Measurements from ENCODE around the gene HELZ. TPM values are rescaled to one million over a fixed set of nuclear protein-coding genes. Genes with fewer than 3 reads are reported as not detected.

The HELZ gene
- polyA plus RNA-seq, 3 donors: 24.8 to 44.1 (median 39.9) TPM

DNA sequence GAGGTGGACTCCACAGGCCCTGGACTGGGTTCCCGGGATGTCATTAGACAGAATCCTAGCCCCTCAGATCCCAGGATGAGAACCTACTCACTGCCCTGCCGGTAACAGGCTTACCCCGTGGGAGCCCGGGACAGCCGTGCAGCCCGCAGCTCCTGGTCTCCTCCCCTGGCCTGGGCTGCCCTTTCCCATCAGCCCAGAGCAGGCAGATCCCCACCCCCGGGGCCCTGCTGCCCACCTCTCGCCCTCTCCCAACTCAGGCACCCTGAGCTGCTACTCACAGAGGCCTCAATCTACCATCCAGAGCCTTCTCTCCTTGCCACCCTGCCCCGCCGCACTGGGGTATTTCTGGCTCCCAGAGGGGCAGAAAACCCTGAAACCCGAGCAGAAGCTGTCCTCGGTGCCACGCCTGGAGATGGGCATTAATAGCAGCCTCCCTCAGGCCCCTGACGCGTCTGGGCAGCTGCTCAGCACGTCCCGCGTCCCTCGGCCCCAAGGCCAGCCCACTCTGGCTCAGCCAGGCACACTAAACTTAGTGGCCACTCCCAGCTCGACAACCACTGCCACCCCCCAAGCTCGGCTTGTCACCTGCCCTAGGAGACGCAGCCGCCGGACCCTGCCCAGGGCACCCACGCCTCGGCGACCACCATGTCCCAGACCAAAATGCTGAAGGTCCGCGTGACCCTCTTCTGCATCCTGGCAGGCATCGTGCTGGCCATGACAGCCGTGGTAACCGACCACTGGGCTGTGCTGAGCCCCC lies 200.8 kb downstream of the HELZ start, which contains the start of gene CACNG1:
Gene CACNG1 (plus strand): TSS at position 539 of the 757 bp plus-strand sequence. CDS start 107 bp downstream, at position 646.
- Histone ChIP-seq H3K27ac (ENCODE audit: low read depth in 1 of 2, low read length in 2 of 2) (no peak within 1 kb of the TSS), H2AFZ (ENCODE audit: insufficient read depth, low read depth, low read length, poor library complexity, severe bottlenecking) (no peak within 1 kb of the TSS), H3K79me2 (ENCODE audit: insufficient read depth, low read length) (no peaks in the 10 kb centered on the region), H3K27me3 (ENCODE audit: control insufficient read depth in 2 of 2, insufficient read depth in 2 of 2, low read length in 2 of 2) (no peaks in the 10 kb centered on the region), H3K4me1 (ENCODE audit: control insufficient read depth in 1 of 2, insufficient read depth in 2 of 2, low read length in 2 of 2) (no peaks in the 10 kb centered on the region), H3K9me3 (replicated peaks in 1 of 2; ENCODE audit: control insufficient read depth in 1 of 2, insufficient read depth in 1 of 2, low read length in 2 of 2) (peaks cover 7 to 10% of the 10 kb centered on the region in 2 donors), H3K9ac (ENCODE audit: insufficient read depth, low read length, poor library complexity, severe bottlenecking) (no peak within 1 kb of the TSS), H4K20me1 (ENCODE audit: insufficient read depth, low read length) (no peaks in the 10 kb centered on the region), H3K4me2 (replicated peaks; ENCODE audit: extremely low read depth, low read length, poor library complexity, severe bottlenecking) (no peak within 1 kb of the TSS), H3K36me3 (replicated peaks in 1 of 2; ENCODE audit: control insufficient read depth in 1 of 2, insufficient read depth in 2 of 2, low read length in 2 of 2) (no peaks in the 10 kb centered on the region), H3K4me3 (replicated peaks in 1 of 3; ENCODE audit: low read depth in 2 of 3, low read length in 3 of 3) (no peak within 1 kb of the TSS)
- WGBS (ENCODE audit: insufficient coverage): 96% methylated on average over 31 of the region's 32 CpGs
- no peaks in the 10 kb centered on the region for H3K36me3 Mint-ChIP-seq
- H3K27ac Mint-ChIP-seq: no peak within 1 kb of the TSS
- no peak within 1 kb of the TSS for H3K4me3 Mint-ChIP-seq
- intact Hi-C loops (cut with micrococcal nuclease): no loop called here
- no peak for TF ChIP-seq CTCF (IDR thresholded peaks at IDR 0.05)
- peaks cover 8 to 22% (median 18%) of the 10 kb centered on the region in 7 donors for H3K9me3 Mint-ChIP-seq
- H3K27me3 Mint-ChIP-seq (ENCODE audit: low read depth in 3 of 3): peaks cover 2 to 8% (median 4%) of the 10 kb centered on the region in 3 donors
- DNase-seq: no peak
- H3K4me1 Mint-ChIP-seq: no peaks in the 10 kb centered on the region

GRCh38 chr17:67043283-67043682 lies 201.7 kb downstream of the HELZ start:
- 84% methylated on average over 3 of the region's 12 CpGs for WGBS (ENCODE audit: insufficient coverage)

More at GRCh38 chr17:67043283-67043682, 201.7 kb downstream of the HELZ start:
- Histone ChIP-seq H3K9me3 (replicated peaks in 1 of 2; ENCODE audit: control insufficient read depth in 1 of 2, insufficient read depth in 1 of 2, low read length in 2 of 2) (peaks cover 0 to 7% of the 10 kb centered on the region in 2 donors), H3K27me3 (ENCODE audit: control insufficient read depth in 2 of 2, insufficient read depth in 2 of 2, low read length in 2 of 2) (no peaks in the 10 kb centered on the region), H3K4me2 (replicated peaks; ENCODE audit: extremely low read depth, low read length, poor library complexity, severe bottlenecking) (no peak overlapping the region), H3K27ac (ENCODE audit: low read depth in 1 of 2, low read length in 2 of 2) (no peak overlapping the region), H4K20me1 (ENCODE audit: insufficient read depth, low read length) (no peaks in the 10 kb centered on the region), H3K4me3 (replicated peaks in 1 of 3; ENCODE audit: low read depth in 2 of 3, low read length in 3 of 3) (no peak overlapping the region), H3K4me1 (ENCODE audit: control insufficient read depth in 1 of 2, insufficient read depth in 2 of 2, low read length in 2 of 2) (no peaks in the 10 kb centered on the region), H3K9ac (ENCODE audit: insufficient read depth, low read length, poor library complexity, severe bottlenecking) (no peak overlapping the region), H2AFZ (ENCODE audit: insufficient read depth, low read depth, low read length, poor library complexity, severe bottlenecking) (no peak overlapping the region), H3K79me2 (ENCODE audit: insufficient read depth, low read length) (no peaks in the 10 kb centered on the region), H3K36me3 (replicated peaks in 1 of 2; ENCODE audit: control insufficient read depth in 1 of 2, insufficient read depth in 2 of 2, low read length in 2 of 2) (no peaks in the 10 kb centered on the region)
- Mint-ChIP-seq H3K9me3 (peaks cover 3 to 13% (median 9%) of the 10 kb centered on the region in 7 donors), H3K27me3 (ENCODE audit: low read depth in 3 of 3) (peaks cover 3 to 10% (median 4%) of the 10 kb centered on the region in 3 donors), H3K4me3 (no peak overlapping the region), H3K27ac (no peak overlapping the region), H3K36me3 (no peaks in the 10 kb centered on the region), H3K4me1 (no peaks in the 10 kb centered on the region)
- intact Hi-C loops (cut with micrococcal nuclease): no loop called here
- TF ChIP-seq CTCF (IDR thresholded peaks at IDR 0.05): no peak
- DNase-seq: no peak

Measured in CD14-positive monocyte (primary cell).